Measurements from ENCODE around the gene SREBF1.

SREBF1 gene

DNA sequence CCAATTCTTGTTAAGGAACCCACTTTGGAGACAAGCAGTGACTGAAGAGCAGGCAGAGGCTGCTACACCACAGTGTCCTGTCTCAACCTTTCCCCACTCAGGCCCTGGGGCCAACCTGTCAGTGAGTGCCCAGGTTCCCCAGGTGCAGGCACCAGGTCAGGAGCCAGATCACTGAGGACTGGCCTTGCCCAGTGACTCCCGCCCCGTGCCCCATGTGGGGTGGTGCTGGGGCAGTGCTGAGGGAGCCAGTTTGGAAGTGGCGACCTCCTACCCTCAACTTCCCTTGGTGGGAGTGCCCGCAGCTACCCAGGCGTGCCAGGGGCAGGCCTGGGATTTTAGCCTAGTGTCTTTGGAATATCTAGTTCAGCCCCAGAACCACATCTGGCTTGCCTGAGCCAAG lies 29.3 kb downstream of the SREBF1 start:
- TF ChIP-seq, protein P1, sequence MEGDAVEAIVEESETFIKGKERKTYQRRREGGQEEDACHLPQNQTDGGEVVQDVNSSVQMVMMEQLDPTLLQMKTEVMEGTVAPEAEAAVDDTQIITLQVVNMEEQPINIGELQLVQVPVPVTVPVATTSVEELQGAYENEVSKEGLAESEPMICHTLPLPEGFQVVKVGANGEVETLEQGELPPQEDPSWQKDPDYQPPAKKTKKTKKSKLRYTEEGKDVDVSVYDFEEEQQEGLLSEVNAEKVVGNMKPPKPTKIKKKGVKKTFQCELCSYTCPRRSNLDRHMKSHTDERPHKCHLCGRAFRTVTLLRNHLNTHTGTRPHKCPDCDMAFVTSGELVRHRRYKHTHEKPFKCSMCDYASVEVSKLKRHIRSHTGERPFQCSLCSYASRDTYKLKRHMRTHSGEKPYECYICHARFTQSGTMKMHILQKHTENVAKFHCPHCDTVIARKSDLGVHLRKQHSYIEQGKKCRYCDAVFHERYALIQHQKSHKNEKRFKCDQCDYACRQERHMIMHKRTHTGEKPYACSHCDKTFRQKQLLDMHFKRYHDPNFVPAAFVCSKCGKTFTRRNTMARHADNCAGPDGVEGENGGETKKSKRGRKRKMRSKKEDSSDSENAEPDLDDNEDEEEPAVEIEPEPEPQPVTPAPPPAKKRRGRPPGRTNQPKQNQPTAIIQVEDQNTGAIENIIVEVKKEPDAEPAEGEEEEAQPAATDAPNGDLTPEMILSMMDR (IDR thresholded peaks at IDR 0.05; ENCODE audit: low read depth, low read length, missing control alignments) = no peak
- no peak overlapping the region for H3K4me3 ChIP-seq (replicated peaks; ENCODE audit: low read depth, low read length)
- DNase-seq (ENCODE audit: extremely low read depth, low read depth) = no peak

DNA sequence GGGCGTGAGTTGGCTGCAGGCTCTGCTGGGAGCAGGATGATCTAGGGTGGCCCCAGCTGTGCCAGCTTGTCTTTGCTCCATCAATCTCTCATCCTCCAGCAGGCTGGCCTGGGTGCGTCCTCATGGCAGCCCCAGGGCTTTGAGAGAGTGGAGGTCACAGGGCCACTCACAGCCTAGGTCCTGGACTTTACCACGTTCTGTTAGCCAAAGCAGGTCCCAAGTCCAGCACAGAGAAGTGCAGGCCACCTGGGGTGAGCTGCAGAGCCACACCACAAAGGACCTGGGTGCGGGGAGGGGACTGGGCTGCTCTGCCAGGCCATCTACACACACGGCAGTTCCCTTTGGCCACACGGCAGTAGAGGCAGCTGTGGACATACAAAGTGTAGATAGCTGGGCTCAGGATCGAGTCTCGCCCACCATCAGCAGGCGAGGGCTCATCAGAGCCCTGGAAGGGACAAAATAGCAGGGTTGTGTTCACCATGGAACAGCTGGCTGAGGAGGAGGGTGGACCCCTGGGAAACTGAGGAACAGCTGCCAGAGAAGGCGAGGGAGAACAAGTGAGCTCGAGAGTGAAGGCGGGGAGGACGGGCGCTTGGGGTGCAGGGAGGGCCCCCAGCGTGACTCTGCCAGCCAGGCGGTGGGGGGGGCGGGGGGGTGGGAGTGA lies 30.0 kb downstream of the SREBF1 start:
- DNase-seq (ENCODE audit: extremely low read depth, low read depth) = no peak
- no peak overlapping the region for H3K4me3 ChIP-seq (replicated peaks; ENCODE audit: low read depth, low read length)
- TF ChIP-seq, protein P1 (IDR thresholded peaks at IDR 0.05; ENCODE audit: low read depth, low read length, missing control alignments) = no peak

DNA sequence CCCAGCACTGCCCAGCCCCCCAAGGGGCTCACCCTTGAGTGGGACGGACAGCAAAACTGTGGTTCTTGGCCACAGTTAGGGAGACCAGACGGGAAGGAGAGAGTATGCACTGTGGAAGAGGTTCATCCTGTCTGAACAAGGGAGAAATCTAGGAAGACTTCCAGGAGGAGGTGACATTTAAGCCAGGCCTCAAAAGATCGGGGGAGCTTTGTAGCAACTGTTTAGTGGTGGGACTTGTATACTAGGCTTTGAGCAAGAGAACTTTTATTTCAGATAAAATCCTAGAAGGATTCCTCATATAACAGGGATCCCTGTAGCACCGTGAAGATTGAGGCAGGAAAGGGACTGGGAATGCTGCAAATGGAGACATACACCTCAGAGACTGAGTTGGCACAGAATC lies 30.8 kb downstream of the SREBF1 start:
- no peak overlapping the region for H3K4me3 ChIP-seq (replicated peaks; ENCODE audit: low read depth, low read length)
- TF ChIP-seq, protein P1 (IDR thresholded peaks at IDR 0.05; ENCODE audit: low read depth, low read length, missing control alignments) = no peak
- DNase-seq (ENCODE audit: extremely low read depth, low read depth) = no peak

DNA sequence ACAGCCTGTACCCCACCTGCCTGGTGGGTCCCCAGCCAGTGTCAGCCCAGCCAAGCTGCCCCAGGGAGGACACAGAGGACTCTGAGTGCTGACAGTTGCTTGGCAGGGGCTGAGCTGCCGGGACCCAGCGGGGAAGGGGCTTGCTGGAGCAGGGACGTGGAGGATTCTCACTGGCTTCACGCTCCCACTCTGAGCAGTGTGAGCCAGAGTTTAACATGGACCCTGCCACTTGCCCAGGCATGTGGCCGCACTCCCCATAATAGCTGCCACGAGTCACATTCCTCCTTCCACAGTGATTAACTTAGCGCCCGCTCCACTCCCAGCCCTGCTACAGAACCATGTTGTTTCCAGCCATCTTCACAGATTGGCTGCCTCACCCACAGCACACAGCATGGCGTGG lies 31.2 kb downstream of the SREBF1 start:
- TF ChIP-seq, protein P1 (IDR thresholded peaks at IDR 0.05; ENCODE audit: low read depth, low read length, missing control alignments) = no peak
- no peak for DNase-seq (ENCODE audit: extremely low read depth, low read depth)

DNA sequence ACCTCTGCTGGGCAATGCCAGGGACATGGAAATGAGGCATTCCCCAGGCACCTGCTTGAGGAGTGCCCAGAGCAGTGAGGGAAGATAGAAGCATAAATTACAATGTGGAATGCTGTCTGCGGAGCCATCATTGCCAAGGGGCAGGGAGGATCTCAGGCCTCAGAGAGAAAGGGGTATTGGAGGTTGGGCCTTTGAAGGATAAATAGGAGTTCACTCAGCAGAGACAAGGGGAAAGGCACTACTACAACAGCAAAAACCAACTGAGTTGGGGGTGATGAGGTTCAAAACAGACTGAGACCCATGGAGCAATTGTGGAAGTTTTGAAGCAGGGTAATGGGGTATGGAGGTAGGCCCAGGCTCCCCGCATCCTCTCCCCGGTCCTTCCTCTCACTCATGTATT lies 32.8 kb downstream of the SREBF1 start:
- TF ChIP-seq, protein P1 (IDR thresholded peaks at IDR 0.05; ENCODE audit: low read depth, low read length, missing control alignments) = no peak
- H3K4me3 ChIP-seq (replicated peaks; ENCODE audit: low read depth, low read length) = no peak overlapping the region
- DNase-seq (ENCODE audit: extremely low read depth, low read depth) = no peak

More for the DNA sequence above, 31.2 kb downstream of the SREBF1 start:
- no peak overlapping the region for H3K4me3 ChIP-seq (replicated peaks; ENCODE audit: low read depth, low read length)

DNA sequence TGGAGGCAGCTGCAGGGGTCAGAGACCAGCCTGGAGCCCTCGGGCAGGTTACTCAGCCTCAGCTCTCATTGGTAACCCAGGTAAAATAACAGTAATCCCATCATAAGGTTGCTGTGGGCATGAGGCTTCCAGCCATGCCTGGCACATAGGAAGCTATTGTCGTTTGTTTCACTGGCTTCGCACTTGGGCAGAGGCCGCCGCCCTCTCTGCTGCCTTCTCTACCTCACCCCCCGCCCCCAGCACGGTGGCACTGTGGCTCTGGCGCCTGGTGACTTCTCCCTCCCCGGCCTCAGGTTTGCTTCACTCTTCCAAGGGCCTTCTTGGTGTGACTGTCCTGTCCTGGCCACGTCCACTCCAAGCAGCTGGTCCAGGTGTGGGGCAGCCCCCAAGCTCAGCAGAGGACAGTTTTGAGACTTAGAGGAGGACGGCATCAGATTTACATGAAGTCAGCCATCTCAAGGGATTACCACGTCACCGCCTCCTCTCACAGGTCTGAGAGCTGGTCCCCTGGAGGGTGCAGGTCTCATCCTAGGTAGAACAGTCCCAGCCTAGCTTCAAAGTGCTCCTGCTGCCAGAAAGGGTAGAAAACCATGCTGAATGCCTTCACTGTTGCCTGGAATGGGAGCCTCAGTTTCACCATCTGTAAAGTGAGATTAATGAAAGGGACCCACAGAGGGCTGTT lies 34.8 kb downstream of the SREBF1 start:
- no peak for DNase-seq (ENCODE audit: extremely low read depth, low read depth)
- TF ChIP-seq, protein P1 (IDR thresholded peaks at IDR 0.05; ENCODE audit: low read depth, low read length, missing control alignments) = no peak
- H3K4me3 ChIP-seq (replicated peaks; ENCODE audit: low read depth, low read length) = no peak overlapping the region

Data from HFF-Myc (cell line).